Type B pancreatic cell (in vitro differentiated cells): ENCODE data around the gene MARCHF2. TPM values are rescaled to one million over a fixed set of nuclear protein-coding genes. Genes with fewer than 3 reads are reported as not detected.
A peak's percentile ranks its signal among the peaks of the same experiment; 100 is the strongest.

Experiments
- DNase-seq: peaks from one replicate; pipeline ENCODE4 v3.0.0; 2021; ENCODE audit warnings: mixed read lengths; ENCODE audit not compliant: unreplicated experiment; ENCODE audit errors: extremely low spot score
- H3K27ac Mint-ChIP-seq: 2 replicates; pipeline ENCODE4 v1.8.0; 2021; ENCODE audit warnings: mild to moderate bottlenecking, mixed read lengths
- H3K27me3 Mint-ChIP-seq: 2 replicates; pipeline ENCODE4 v1.8.0; 2021; ENCODE audit warnings: mixed read lengths
- H3K36me3 Mint-ChIP-seq: 2 replicates; pipeline ENCODE4 v1.8.0; 2021; ENCODE audit warnings: mixed read lengths
- H3K4me1 Mint-ChIP-seq: one replicate; pipeline ENCODE4 v1.8.0; 2021; ENCODE audit warnings: mixed read lengths; ENCODE audit not compliant: unreplicated experiment
- H3K4me3 Mint-ChIP-seq: 2 replicates; pipeline ENCODE4 v1.8.0; 2021; ENCODE audit warnings: mild to moderate bottlenecking, mixed read lengths
- H3K9me3 Mint-ChIP-seq: 2 replicates; pipeline ENCODE4 v1.8.0; 2021; ENCODE audit warnings: mixed read lengths
- CTCF ChIP-seq: fragments of 200-600 bp; sonication (generic); conservative IDR thresholded peaks from 2 replicates; pipeline ENCODE4 v1.5.0; 2021; ENCODE audit warnings: antibody characterized with exemption, mild to moderate bottlenecking
- total RNA-seq: library from RNA; stranded (reverse); gene quantifications from 2 replicates; pipeline ENCODE4 v1.2.1, GENCODE V29; 2021; ENCODE audit warnings: low replicate concordance

Gene MARCHF2
- total RNA-seq, 1 donor from 2014 or later, result 15.5 TPM

DNA sequence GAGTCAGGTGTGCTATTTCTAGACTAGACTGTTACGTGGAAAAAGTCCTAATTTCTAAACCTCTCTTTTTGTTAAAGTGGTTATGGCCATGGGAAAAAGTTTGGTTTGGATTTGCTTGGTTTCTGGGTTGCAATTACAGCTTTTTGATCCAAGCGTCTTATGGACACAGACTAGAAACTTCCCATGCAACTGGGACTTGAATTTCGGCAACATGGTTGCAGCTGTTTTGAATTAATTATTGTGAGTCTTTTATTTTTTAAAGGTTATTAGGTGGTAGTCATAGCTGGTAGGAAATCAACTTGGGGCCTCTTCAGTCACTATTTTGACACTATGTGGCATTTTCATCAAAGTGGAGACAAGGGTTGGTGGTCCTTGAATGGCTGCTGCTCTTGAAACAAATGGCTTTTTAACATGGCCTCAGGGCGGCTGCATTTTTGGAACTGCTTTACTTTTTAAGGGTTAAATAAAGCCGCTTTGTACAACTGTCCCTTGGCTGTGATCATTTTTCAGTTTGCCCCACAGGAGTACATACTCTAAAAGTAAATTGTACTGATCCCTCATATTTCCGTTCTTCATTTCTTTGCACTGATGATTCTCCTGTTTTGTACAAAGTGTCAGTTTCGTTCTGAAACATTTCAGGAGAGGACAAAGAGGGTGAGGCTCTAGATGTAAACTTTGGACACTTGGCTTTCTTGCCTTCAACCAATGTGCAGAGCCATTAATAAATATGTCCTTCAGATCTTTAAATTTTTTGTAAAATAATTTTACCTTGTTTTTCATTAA, 47.6 kb downstream of the MARCHF2 start:
- H3K27ac Mint-ChIP-seq, result peak overlapping the region; percentile 79
- TF ChIP-seq CTCF, result no peak
- H3K4me1 Mint-ChIP-seq, result peaks cover 62% of the 10 kb centered on the region
- H3K36me3 Mint-ChIP-seq, result peaks cover 37% of the 10 kb centered on the region
- H3K27me3 Mint-ChIP-seq, result no peaks in the 10 kb centered on the region
- DNase-seq, result no peak
- H3K4me3 Mint-ChIP-seq, result no peak overlapping the region
- no peaks in the 10 kb centered on the region for H3K9me3 Mint-ChIP-seq

GRCh38 chr19:8461376-8461775, 48.3 kb downstream of the MARCHF2 start:
- peaks cover 36% of the 10 kb centered on the region for H3K36me3 Mint-ChIP-seq
- no peak overlapping the region for H3K27ac Mint-ChIP-seq
- H3K27me3 Mint-ChIP-seq, result no peaks in the 10 kb centered on the region
- peaks cover 58% of the 10 kb centered on the region for H3K4me1 Mint-ChIP-seq
- no peak for TF ChIP-seq CTCF
- no peak overlapping the region for H3K4me3 Mint-ChIP-seq
- no peak for DNase-seq
- no peaks in the 10 kb centered on the region for H3K9me3 Mint-ChIP-seq

- H3K4me3 Mint-ChIP-seq, result no peak overlapping the region
- H3K36me3 Mint-ChIP-seq, result peaks cover 35% of the 10 kb centered on the region
- no peak for TF ChIP-seq CTCF
- peaks cover 53% of the 10 kb centered on the region for H3K4me1 Mint-ChIP-seq
- no peaks in the 10 kb centered on the region for H3K9me3 Mint-ChIP-seq
- DNase-seq, result no peak
- H3K27ac Mint-ChIP-seq, result no peak overlapping the region
- H3K27me3 Mint-ChIP-seq, result no peaks in the 10 kb centered on the region
Observed at GRCh38 chr19:8461891-8462290, 48.8 kb downstream of the MARCHF2 start.

- DNase-seq, result no peak
- Mint-ChIP-seq H3K27ac (peak overlapping the region; percentile 68), H3K27me3 (no peaks in the 10 kb centered on the region), H3K4me1 (peaks cover 53% of the 10 kb centered on the region), H3K36me3 (peaks cover 42% of the 10 kb centered on the region), H3K4me3 (no peak overlapping the region), H3K9me3 (no peaks in the 10 kb centered on the region)
- TF ChIP-seq CTCF, result no peak
Observed at GRCh38 chr19:8462571-8462970, 49.5 kb downstream of the MARCHF2 start.

DNA sequence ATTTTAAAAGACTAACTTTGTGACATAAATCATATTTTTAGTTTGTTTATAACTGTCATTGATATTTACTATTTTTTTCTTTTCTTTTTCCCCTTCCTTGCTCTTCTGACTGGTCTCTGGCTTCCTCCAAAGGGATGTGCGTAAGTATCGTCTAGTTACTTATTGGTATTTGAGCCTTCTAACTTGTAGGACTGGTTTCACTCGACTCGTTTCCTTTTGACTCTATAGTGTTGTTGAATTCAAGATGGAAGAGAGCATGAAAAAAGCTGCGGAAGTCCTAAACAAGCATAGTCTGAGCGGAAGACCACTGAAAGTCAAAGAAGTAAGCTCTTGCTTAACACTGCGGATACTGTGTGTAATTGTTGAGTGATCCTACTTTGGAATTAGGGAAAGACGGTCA, 50.3 kb downstream of the MARCHF2 start:
- Mint-ChIP-seq H3K9me3 (no peaks in the 10 kb centered on the region), H3K27me3 (no peaks in the 10 kb centered on the region), H3K4me1 (peaks cover 46% of the 10 kb centered on the region), H3K36me3 (peaks cover 47% of the 10 kb centered on the region), H3K4me3 (peak overlapping the region; percentile 10), H3K27ac (peak overlapping the region; percentile 83)
- no peak for TF ChIP-seq CTCF
- DNase-seq, result no peak
